ENCODE data around the gene PPP4R1. TPM values are rescaled to one million over a fixed set of nuclear protein-coding genes. Genes with fewer than 3 reads are reported as not detected.

The PPP4R1 gene
- total RNA-seq, 1 experiment from 2014 or later, result 65.2 TPM

GRCh38 chr18:9531791-9532410 is 82.5 kb downstream of the PPP4R1 start:
- Histone ChIP-seq H3K4me1 (ENCODE audit: insufficient read depth, low read length, poor library complexity, severe bottlenecking) (no peaks in the 10 kb centered on the region), H3K36me3 (ENCODE audit: insufficient read depth, low read length, poor library complexity, severe bottlenecking) (peaks cover 24% of the 10 kb centered on the region), H3K4me3 (ENCODE audit: low read depth, low read length, poor library complexity, severe bottlenecking) (no peak overlapping the region), H3K9me3 (ENCODE audit: low read depth, low read length, poor library complexity, severe bottlenecking) (no peaks in the 10 kb centered on the region), H3K27ac (ENCODE audit: low read depth, low read length, poor library complexity, severe bottlenecking) (no peak overlapping the region), H3K27me3 (replicated peaks; ENCODE audit: insufficient read depth, low read depth, low read length, poor library complexity) (no peaks in the 10 kb centered on the region)
- ChIA-PET POLR2A (ENCODE audit: low non-redundant PET) (no interaction called here), CTCF (no interaction called here)
- TF ChIP-seq CTCF (conservative IDR thresholded peaks at IDR 0.05; ENCODE audit: low read depth, low read length), result no peak
- no peak for TF ChIP-seq EZH2 (IDR thresholded peaks at IDR 0.05; ENCODE audit: borderline replicate concordance, low read depth, low read length, poor library complexity, severe bottlenecking)
- DNase-seq (ENCODE audit: low spot score), result no peak
- intact Hi-C loops (cut with micrococcal nuclease; ENCODE audit: unreplicated experiment), result no loop called here
- BruUV-seq (replicated peaks), result no TSS peak

- no peak for DNase-seq (ENCODE audit: low spot score)
- ChIA-PET POLR2A (ENCODE audit: low non-redundant PET) (no interaction called here), CTCF (no interaction called here)
- TF ChIP-seq EZH2 (IDR thresholded peaks at IDR 0.05; ENCODE audit: borderline replicate concordance, low read depth, low read length, poor library complexity, severe bottlenecking) (no peak), CTCF (conservative IDR thresholded peaks at IDR 0.05; ENCODE audit: low read depth, low read length) (no peak)
- no TSS peak for BruUV-seq (replicated peaks)
- Histone ChIP-seq H3K4me1 (ENCODE audit: insufficient read depth, low read length, poor library complexity, severe bottlenecking) (no peaks in the 10 kb centered on the region), H3K9me3 (ENCODE audit: low read depth, low read length, poor library complexity, severe bottlenecking) (no peaks in the 10 kb centered on the region), H3K27ac (ENCODE audit: low read depth, low read length, poor library complexity, severe bottlenecking) (no peak overlapping the region), H3K27me3 (replicated peaks; ENCODE audit: insufficient read depth, low read depth, low read length, poor library complexity) (no peaks in the 10 kb centered on the region), H3K36me3 (ENCODE audit: insufficient read depth, low read length, poor library complexity, severe bottlenecking) (peaks cover 24% of the 10 kb centered on the region), H3K4me3 (ENCODE audit: low read depth, low read length, poor library complexity, severe bottlenecking) (no peak overlapping the region)
- intact Hi-C loops (cut with micrococcal nuclease; ENCODE audit: unreplicated experiment), result no loop called here
Observed at GRCh38 chr18:9530226-9531009, 83.9 kb downstream of the PPP4R1 start.

GRCh38 chr18:9526458-9526857 is 87.9 kb downstream of the PPP4R1 start:
- Histone ChIP-seq H3K27me3 (replicated peaks; ENCODE audit: insufficient read depth, low read depth, low read length, poor library complexity) (no peaks in the 10 kb centered on the region), H3K4me3 (ENCODE audit: low read depth, low read length, poor library complexity, severe bottlenecking) (no peak overlapping the region), H3K9me3 (ENCODE audit: low read depth, low read length, poor library complexity, severe bottlenecking) (no peaks in the 10 kb centered on the region), H3K36me3 (ENCODE audit: insufficient read depth, low read length, poor library complexity, severe bottlenecking) (peaks cover 11% of the 10 kb centered on the region), H3K27ac (ENCODE audit: low read depth, low read length, poor library complexity, severe bottlenecking) (no peak overlapping the region), H3K4me1 (ENCODE audit: insufficient read depth, low read length, poor library complexity, severe bottlenecking) (no peaks in the 10 kb centered on the region)
- ChIA-PET CTCF (no interaction called here), POLR2A (ENCODE audit: low non-redundant PET) (no interaction called here)
- no TSS peak for BruUV-seq (replicated peaks)
- intact Hi-C loops (cut with micrococcal nuclease; ENCODE audit: unreplicated experiment), result no loop called here
- DNase-seq (ENCODE audit: low spot score), result no peak
- TF ChIP-seq CTCF (conservative IDR thresholded peaks at IDR 0.05; ENCODE audit: low read depth, low read length) (no peak), EZH2 (IDR thresholded peaks at IDR 0.05; ENCODE audit: borderline replicate concordance, low read depth, low read length, poor library complexity, severe bottlenecking) (no peak)

Data from A673 (cell line).